BE2C (cell line): ENCODE data around the gene ARHGAP26.

ENCODE experiments used
- DNase-seq: peaks from one replicate; pipeline ENCODE4 v3.0.0-alpha.2; 2020
- H3K27me3 ChIP-seq: fragments of 250-450 bp; sonication (Bioruptor Pico); 2 replicates; pipeline ENCODE4 v1.5.1; 2020; ENCODE audit warnings: mild to moderate bottlenecking
- H3K36me3 ChIP-seq: fragments of 250-450 bp; sonication (Bioruptor Pico); 2 replicates; pipeline ENCODE4 v1.5.1; 2020; ENCODE audit warnings: mild to moderate bottlenecking
- H3K4me1 ChIP-seq: fragments of 250-450 bp; sonication (Bioruptor Pico); 2 replicates; pipeline ENCODE4 v1.5.1; 2020
- H3K4me3 ChIP-seq: 2 replicates; pipeline ENCODE4 v1.5.1; 2011; ENCODE audit warnings: low read depth, low read length
- H3K9me3 ChIP-seq: fragments of 250-450 bp; sonication (Bioruptor Pico); 2 replicates; pipeline ENCODE4 v1.5.1; 2020
- CTCF ChIP-seq: IDR thresholded peaks from 2 replicates; pipeline ENCODE4 v1.5.1; 2012; ENCODE audit warnings: mild to moderate bottlenecking, low read depth, low read length

ARHGAP26 gene

DNA sequence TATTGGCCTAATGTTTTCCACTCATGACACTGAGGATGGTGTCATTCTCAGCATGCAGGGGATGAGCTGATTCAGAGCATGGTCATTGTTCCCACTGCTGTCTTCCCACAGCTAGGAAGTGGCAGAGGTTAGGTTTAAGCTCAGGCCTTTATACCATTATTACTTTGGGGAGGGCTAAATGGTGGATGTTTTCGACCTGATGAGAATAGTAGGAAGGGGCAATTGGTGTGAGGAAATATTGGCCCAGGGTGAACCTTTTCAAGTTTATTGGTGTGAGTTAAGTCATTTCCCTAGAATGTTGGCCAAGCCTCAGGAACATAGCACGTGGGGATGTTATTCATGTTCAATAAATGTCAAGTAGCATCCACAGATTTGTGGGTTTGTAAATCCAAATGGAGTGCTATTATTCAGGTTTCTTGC is 59.6 kb downstream of the ARHGAP26 start:
- TF ChIP-seq CTCF: no peak
- peaks cover 31% of the 10 kb centered on the region for H3K4me1 ChIP-seq
- H3K9me3 ChIP-seq: no peaks in the 10 kb centered on the region
- no peaks in the 10 kb centered on the region for H3K36me3 ChIP-seq
- no peak overlapping the region for H3K4me3 ChIP-seq
- no peaks in the 10 kb centered on the region for H3K27me3 ChIP-seq
- no peak for DNase-seq

DNA sequence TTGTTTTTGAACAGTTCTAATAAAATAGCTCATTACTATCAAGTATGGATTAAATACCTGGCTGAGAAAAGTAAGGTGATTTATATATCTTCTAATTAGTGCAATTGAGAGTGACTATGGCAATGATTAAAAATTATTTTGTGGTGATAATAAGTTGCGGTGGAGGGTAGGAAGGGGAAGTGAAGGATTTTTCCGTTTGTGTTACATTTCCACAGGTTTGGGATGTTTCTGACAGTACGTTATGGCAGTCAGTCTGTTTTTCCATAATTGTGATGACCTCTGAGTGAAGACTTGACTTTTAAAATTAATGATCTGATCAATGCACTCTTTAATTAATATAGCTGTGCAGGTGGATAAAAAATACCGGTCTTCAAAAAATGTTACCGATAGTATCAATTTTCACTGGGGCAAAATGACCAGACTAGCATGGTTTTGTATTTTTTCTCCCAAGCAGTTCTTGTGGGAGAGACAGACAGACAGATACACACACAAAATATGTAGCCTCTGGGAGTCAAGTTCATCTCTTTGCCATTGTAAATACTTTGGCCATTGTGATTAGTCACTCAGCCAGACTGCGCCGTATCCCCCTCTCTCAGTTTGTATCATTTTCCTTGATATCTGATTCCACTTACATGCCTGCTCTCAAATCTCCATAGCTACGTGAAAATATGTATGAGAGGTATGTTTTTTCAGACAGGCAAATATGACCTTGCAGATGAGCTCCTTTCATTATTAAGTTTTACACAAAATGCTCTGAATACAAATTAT is 60.2 kb downstream of the ARHGAP26 start:
- no peaks in the 10 kb centered on the region for H3K36me3 ChIP-seq
- H3K4me1 ChIP-seq: peaks cover 27% of the 10 kb centered on the region
- no peaks in the 10 kb centered on the region for H3K27me3 ChIP-seq
- H3K4me3 ChIP-seq: no peak overlapping the region
- DNase-seq: no peak
- no peak for TF ChIP-seq CTCF
- H3K9me3 ChIP-seq: no peaks in the 10 kb centered on the region

DNA sequence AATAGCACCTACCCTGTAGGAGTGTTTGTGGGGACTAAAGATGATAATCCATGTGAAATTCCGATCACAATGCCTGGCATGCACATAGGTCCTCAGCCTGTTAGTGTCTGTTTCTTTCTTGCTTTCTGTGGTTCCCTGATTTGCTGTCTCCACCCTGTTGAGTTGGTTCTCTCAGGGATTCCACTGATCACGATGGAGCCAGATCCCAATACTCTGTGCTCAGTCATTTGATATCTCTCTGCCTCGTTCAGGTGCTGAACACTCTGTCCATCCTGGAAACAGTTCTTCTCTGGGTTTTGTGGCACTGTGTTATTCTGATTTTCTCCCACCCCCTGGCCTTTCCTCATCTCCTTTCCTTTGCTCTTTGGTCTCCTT is 60.8 kb downstream of the ARHGAP26 start:
- Histone ChIP-seq H3K4me3 (no peak overlapping the region), H3K9me3 (no peaks in the 10 kb centered on the region), H3K36me3 (no peaks in the 10 kb centered on the region), H3K27me3 (no peaks in the 10 kb centered on the region), H3K4me1 (peaks cover 22% of the 10 kb centered on the region)
- DNase-seq: no peak
- no peak for TF ChIP-seq CTCF

GRCh38 chr5:142832263-142832662 is 62.1 kb downstream of the ARHGAP26 start:
- no peak overlapping the region for H3K4me3 ChIP-seq
- no peaks in the 10 kb centered on the region for H3K36me3 ChIP-seq
- H3K9me3 ChIP-seq: no peaks in the 10 kb centered on the region
- DNase-seq: no peak
- TF ChIP-seq CTCF: no peak
- H3K4me1 ChIP-seq: peaks cover 17% of the 10 kb centered on the region
- no peaks in the 10 kb centered on the region for H3K27me3 ChIP-seq

DNA sequence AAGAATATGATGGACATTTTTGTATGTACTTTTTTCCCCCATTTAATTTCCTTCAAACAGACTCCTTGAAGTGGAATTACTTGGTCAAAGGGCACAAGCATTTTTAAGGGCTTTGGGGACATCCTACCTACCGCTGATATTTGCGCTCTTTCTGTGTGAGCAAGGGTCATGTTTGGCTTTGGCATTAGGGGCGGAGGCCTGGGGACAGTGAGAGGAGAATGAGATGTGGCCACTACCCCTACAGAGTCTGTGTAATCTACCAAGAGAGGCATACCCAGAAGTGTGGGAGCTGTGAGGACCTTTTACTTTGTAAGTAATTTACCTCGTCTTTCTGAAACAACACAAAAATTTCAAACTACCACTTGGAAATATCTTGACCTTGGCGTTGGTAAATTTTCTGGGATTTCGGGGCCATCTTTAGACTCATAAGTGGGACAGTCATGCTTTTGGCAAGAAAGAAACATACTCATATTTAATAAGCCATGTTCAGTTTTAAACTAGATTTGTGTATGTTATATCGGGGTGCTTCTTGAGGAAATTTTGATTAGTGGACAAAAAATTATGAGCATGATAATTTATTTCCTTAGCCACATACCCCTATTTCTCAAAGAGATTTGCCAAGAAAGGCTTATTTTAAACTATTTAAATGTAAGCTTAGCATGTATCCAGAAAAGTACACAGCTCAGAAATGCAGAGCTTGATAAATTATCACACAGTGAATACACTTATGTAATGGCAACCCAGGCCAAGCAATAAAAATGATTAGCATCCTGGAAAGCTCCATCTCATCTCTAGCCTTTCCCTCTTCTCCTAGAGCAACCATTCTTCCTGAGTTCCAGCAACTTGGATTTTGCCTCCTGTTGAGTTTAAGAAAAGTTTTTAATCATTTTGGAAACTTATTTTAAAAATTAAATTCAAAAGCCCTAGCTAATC is 63.6 kb downstream of the ARHGAP26 start:
- Histone ChIP-seq H3K36me3 (no peaks in the 10 kb centered on the region), H3K9me3 (no peaks in the 10 kb centered on the region), H3K4me1 (peaks cover 17% of the 10 kb centered on the region), H3K27me3 (no peaks in the 10 kb centered on the region), H3K4me3 (no peak overlapping the region)
- no peak for TF ChIP-seq CTCF
- DNase-seq: no peak

DNA sequence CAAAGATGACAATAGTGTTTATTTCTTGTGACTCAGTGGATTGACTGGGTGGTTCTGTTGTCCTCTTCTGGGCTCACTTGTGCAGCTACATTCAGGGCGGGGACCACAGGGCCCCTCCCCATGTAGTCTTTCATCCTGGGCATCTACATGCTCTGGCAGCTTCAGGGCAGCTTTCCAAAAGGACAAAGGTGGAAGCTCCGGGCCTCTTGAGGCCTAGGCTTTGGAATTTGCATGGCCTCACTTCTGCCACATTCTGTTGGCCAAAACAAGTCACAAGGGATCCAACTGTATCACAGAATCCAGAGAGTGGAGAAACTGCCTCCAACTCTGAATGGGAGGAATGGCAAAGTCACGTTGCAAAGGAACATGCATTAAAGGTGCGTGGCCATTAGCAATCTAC is 64.3 kb downstream of the ARHGAP26 start:
- Histone ChIP-seq H3K36me3 (no peaks in the 10 kb centered on the region), H3K27me3 (no peaks in the 10 kb centered on the region), H3K4me3 (no peak overlapping the region), H3K9me3 (no peaks in the 10 kb centered on the region), H3K4me1 (peaks cover 17% of the 10 kb centered on the region)
- no peak for DNase-seq
- TF ChIP-seq CTCF: no peak
